ENCODE data around the gene CDK5R2. TPM values are rescaled to one million over a fixed set of nuclear protein-coding genes. Genes with fewer than 3 reads are reported as not detected.
"Not testable (repeated sequence)": the region's sequence is repeated elsewhere in the genome, so short reads cannot be mapped to it uniquely, and the experiment has no call there.

Gene CDK5R2
- total RNA-seq, 6 experiments from 2014 or later, result not detected

- intact Hi-C loops (cut with DNase I), result no loop called here
- WGBS (ENCODE audit: insufficient coverage, low coverage, low lambda C conversion rate, missing lambda C conversion rate), result 38% methylated on average over 2 of the region's 2 CpGs
- no peak for ATAC-seq
Measured at GRCh38 chr2:218925434-218925833, 34.0 kb upstream of the CDK5R2 start.

GRCh38 chr2:218927422-218927821 lies 32.0 kb upstream of the CDK5R2 start:
- DNase-seq, result no peak
- TF ChIP-seq CTCF (IDR thresholded peaks at IDR 0.05) (no peak), POLR2A (IDR thresholded peaks at IDR 0.05) (no peak)
- H3K4me3 ChIP-seq, result no peak overlapping the region
- WGBS (ENCODE audit: insufficient coverage, low coverage, low lambda C conversion rate, missing lambda C conversion rate), result 64% methylated on average over 2 of the region's 2 CpGs
- H3K4me1 ChIP-seq, result no peaks in the 10 kb centered on the region
- H3K27ac ChIP-seq, result no peak overlapping the region
- intact Hi-C loops (cut with DNase I), result no loop called here
- ATAC-seq, result no peak
- no peaks in the 10 kb centered on the region for H3K36me3 ChIP-seq
- H3K9me3 ChIP-seq, result no peaks in the 10 kb centered on the region
- H3K27me3 ChIP-seq, result no peaks in the 10 kb centered on the region

More at GRCh38 chr2:218925434-218925833, 34.0 kb upstream of the CDK5R2 start:
- H3K9me3 ChIP-seq, result no peaks in the 10 kb centered on the region
- H3K4me1 ChIP-seq, result no peaks in the 10 kb centered on the region
- H3K27me3 ChIP-seq, result no peaks in the 10 kb centered on the region
- DNase-seq, result no peak
- H3K36me3 ChIP-seq, result no peaks in the 10 kb centered on the region
- H3K27ac ChIP-seq, result no peak overlapping the region
- TF ChIP-seq CTCF (IDR thresholded peaks at IDR 0.05), result no peak
- TF ChIP-seq POLR2A (IDR thresholded peaks at IDR 0.05), result no peak
- no peak overlapping the region for H3K4me3 ChIP-seq

- H3K4me1 ChIP-seq, result no peaks in the 10 kb centered on the region
- intact Hi-C loops (cut with DNase I), result no loop called here
- TF ChIP-seq CTCF (IDR thresholded peaks at IDR 0.05) (no peak), POLR2A (IDR thresholded peaks at IDR 0.05) (no peak)
- no peak overlapping the region for H3K4me3 ChIP-seq
- no peak overlapping the region for H3K27ac ChIP-seq
- no peaks in the 10 kb centered on the region for H3K36me3 ChIP-seq
- ATAC-seq, result no peak
- no peaks in the 10 kb centered on the region for H3K9me3 ChIP-seq
- no peaks in the 10 kb centered on the region for H3K27me3 ChIP-seq
- 66% methylated on average over 4 of the region's 4 CpGs for WGBS (ENCODE audit: insufficient coverage, low coverage, low lambda C conversion rate, missing lambda C conversion rate)
- no peak for DNase-seq
Measured at GRCh38 chr2:218927876-218928275, 31.6 kb upstream of the CDK5R2 start.

- 57% methylated on average over 1 of the region's 10 CpGs for WGBS (ENCODE audit: insufficient coverage, low coverage, low lambda C conversion rate, missing lambda C conversion rate)
- DNase-seq; intact Hi-C loops (cut with DNase I); H3K27me3 ChIP-seq; H3K36me3 ChIP-seq; H3K4me3 ChIP-seq; H3K9me3 ChIP-seq; H3K27ac ChIP-seq; ATAC-seq; H3K4me1 ChIP-seq: not testable (repeated sequence)
Measured at GRCh38 chr2:218930488-218930887, 29.0 kb upstream of the CDK5R2 start.

GRCh38 chr2:218931751-218932150 lies 27.7 kb upstream of the CDK5R2 start:
- H3K4me1 ChIP-seq; H3K9me3 ChIP-seq; H3K4me3 ChIP-seq; H3K27ac ChIP-seq; ATAC-seq; H3K27me3 ChIP-seq; H3K36me3 ChIP-seq; intact Hi-C loops (cut with DNase I); DNase-seq: not testable (repeated sequence)
- 94% methylated on average over 7 of the region's 25 CpGs for WGBS (ENCODE audit: insufficient coverage, low coverage, low lambda C conversion rate, missing lambda C conversion rate)
